ENCODE measurements around the gene COBL. TPM values are rescaled to one million over a fixed set of nuclear protein-coding genes. Genes with fewer than 3 reads are reported as not detected.

COBL gene
- total RNA-seq, 6 experiments from 2014 or later: 21.5 to 35.9 (median 24.6) TPM

- no peak for ATAC-seq
Measured at GRCh38 chr7:51062222-51062987, 254.2 kb downstream of the COBL start.

GRCh38 chr7:51060536-51060935 is 256.1 kb downstream of the COBL start:
- H3K4me1 ChIP-seq: no peaks in the 10 kb centered on the region
- H3K27ac ChIP-seq: no peak overlapping the region
- H3K4me3 ChIP-seq: no peak overlapping the region
- H3K9me3 ChIP-seq: no peaks in the 10 kb centered on the region
- ATAC-seq (no peak), DNase-seq (no peak)
- no peaks in the 10 kb centered on the region for H3K36me3 ChIP-seq
- 67% methylated on average over 5 of the region's 5 CpGs for WGBS (ENCODE audit: insufficient coverage, low coverage, low lambda C conversion rate, missing lambda C conversion rate)
- TF ChIP-seq CTCF (IDR thresholded peaks at IDR 0.05): no peak
- no peak for TF ChIP-seq POLR2A (IDR thresholded peaks at IDR 0.05)
- no peaks in the 10 kb centered on the region for H3K27me3 ChIP-seq
- intact Hi-C loops (cut with DNase I): no loop called here

More at GRCh38 chr7:51062222-51062987, 254.2 kb downstream of the COBL start:
- Histone ChIP-seq H3K9me3 (no peaks in the 10 kb centered on the region), H3K36me3 (no peaks in the 10 kb centered on the region), H3K4me1 (peaks cover 0 to 10% (median 3%) of the 10 kb centered on the region in 4 donors), H3K27ac (no peak overlapping the region), H3K27me3 (no peaks in the 10 kb centered on the region), H3K4me3 (no peak overlapping the region)
- DNase-seq: no peak
- WGBS (ENCODE audit: insufficient coverage, low coverage, low lambda C conversion rate, missing lambda C conversion rate): 78% methylated on average over 5 of the region's 13 CpGs
- TF ChIP-seq CTCF (IDR thresholded peaks at IDR 0.05) (no peak), POLR2A (IDR thresholded peaks at IDR 0.05) (no peak)
- intact Hi-C loops (cut with DNase I): no loop called here

- Histone ChIP-seq H3K4me3 (no peak overlapping the region), H3K27ac (no peak overlapping the region), H3K9me3 (no peaks in the 10 kb centered on the region), H3K4me1 (no peaks in the 10 kb centered on the region), H3K36me3 (no peaks in the 10 kb centered on the region), H3K27me3 (no peaks in the 10 kb centered on the region)
- TF ChIP-seq CTCF (IDR thresholded peaks at IDR 0.05): no peak
- no peak for TF ChIP-seq POLR2A (IDR thresholded peaks at IDR 0.05)
- ATAC-seq (no peak), DNase-seq (no peak)
- intact Hi-C loops (cut with DNase I): no loop called here
- WGBS (ENCODE audit: insufficient coverage, low coverage, low lambda C conversion rate, missing lambda C conversion rate): 87% methylated on average over 6 of the region's 9 CpGs
Measured at GRCh38 chr7:51059504-51060142, 257.0 kb downstream of the COBL start.

GRCh38 chr7:51058764-51059163 is 257.8 kb downstream of the COBL start:
- intact Hi-C loops (cut with DNase I): no loop called here

More at GRCh38 chr7:51058764-51059163, 257.8 kb downstream of the COBL start:
- TF ChIP-seq POLR2A (IDR thresholded peaks at IDR 0.05): no peak
- no peak for TF ChIP-seq CTCF (IDR thresholded peaks at IDR 0.05)
- no peaks in the 10 kb centered on the region for H3K27me3 ChIP-seq
- H3K27ac ChIP-seq: no peak overlapping the region
- no peaks in the 10 kb centered on the region for H3K4me1 ChIP-seq
- DNase-seq (no peak), ATAC-seq (no peak)
- 94% methylated on average over 3 of the region's 12 CpGs for WGBS (ENCODE audit: insufficient coverage, low coverage, low lambda C conversion rate, missing lambda C conversion rate)
- no peaks in the 10 kb centered on the region for H3K36me3 ChIP-seq
- H3K4me3 ChIP-seq: no peak overlapping the region
- H3K9me3 ChIP-seq: no peaks in the 10 kb centered on the region

All from right lobe of liver (tissue), 6 donors.